NB4 (cell line): ENCODE results near the gene CAMKK1.

ENCODE experiments used
- DNase-seq: peaks from one replicate; pipeline ENCODE4 v3.0.0; 2010; ENCODE audit warnings: low read depth
- H3K4me3 ChIP-seq: one replicate; pipeline ENCODE4 v1.5.1; 2011; ENCODE audit warnings: mild to moderate bottlenecking, low read depth, low read length, moderate library complexity
- CTCF ChIP-seq: IDR thresholded peaks from one replicate; pipeline ENCODE4 v1.5.1; 2012; ENCODE audit warnings: low read depth, low read length
- MAX ChIP-seq: IDR thresholded peaks from 2 replicates; pipeline ENCODE4 v1.6.1; 2011; ENCODE audit warnings: low read depth, low read length
- MYC ChIP-seq: IDR thresholded peaks from 2 replicates; pipeline ENCODE4 v1.6.1; 2011; ENCODE audit warnings: low read depth, low read length
- POLR2A ChIP-seq: IDR thresholded peaks from 2 replicates; pipeline ENCODE4 v1.6.1; 2011; ENCODE audit warnings: mild to moderate bottlenecking; ENCODE audit not compliant: insufficient read length; ENCODE audit errors: extremely low read depth

CAMKK1 gene

DNA sequence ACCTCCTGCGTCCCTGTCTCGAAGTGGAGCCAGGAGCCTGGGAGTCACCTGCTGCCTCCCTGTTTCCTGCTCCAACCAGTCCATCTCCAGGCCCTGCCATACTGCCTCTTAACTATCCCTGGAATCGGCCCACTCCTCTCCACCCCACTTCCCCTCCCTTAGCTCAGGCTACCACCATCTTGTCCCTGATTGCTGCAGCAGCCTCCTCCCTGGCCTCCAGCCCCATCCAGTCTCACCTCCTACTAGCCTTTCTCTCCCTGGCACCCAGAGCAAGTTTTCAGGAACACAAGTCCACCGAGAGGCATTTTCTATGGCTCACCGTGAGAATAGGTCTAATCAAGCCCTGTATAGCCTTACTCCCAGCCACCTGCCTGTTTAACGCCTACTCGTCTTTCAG lies 865 bp upstream of the CAMKK1 start:
- no peak overlapping the region for H3K4me3 ChIP-seq
- DNase-seq = no peak
- TF ChIP-seq CTCF (no peak), POLR2A (no peak), MYC (no peak), MAX (no peak)

GRCh38 chr17:3892095-3892998 lies 506 bp downstream of the CAMKK1 start:
- peak; percentile 73 for DNase-seq
- peak overlapping the region; percentile 36 for H3K4me3 ChIP-seq
- TF ChIP-seq POLR2A (no peak), MYC (peak; percentile 74), MAX (peak; percentile 91), CTCF (no peak)

- H3K4me3 ChIP-seq = peak overlapping the region; percentile 25
- DNase-seq = no peak
- TF ChIP-seq CTCF = no peak
- no peak for TF ChIP-seq MAX
- no peak for TF ChIP-seq MYC
- TF ChIP-seq POLR2A = no peak
These were observed 1.2 kb downstream of the CAMKK1 start for GRCh38 chr17:3891626-3892094.

- no peak for DNase-seq
- no peak overlapping the region for H3K4me3 ChIP-seq
- no peak for TF ChIP-seq CTCF
- TF ChIP-seq POLR2A = no peak
- no peak for TF ChIP-seq MYC
- no peak for TF ChIP-seq MAX
These were observed 2.0 kb downstream of the CAMKK1 start for GRCh38 chr17:3890878-3891219.

DNA sequence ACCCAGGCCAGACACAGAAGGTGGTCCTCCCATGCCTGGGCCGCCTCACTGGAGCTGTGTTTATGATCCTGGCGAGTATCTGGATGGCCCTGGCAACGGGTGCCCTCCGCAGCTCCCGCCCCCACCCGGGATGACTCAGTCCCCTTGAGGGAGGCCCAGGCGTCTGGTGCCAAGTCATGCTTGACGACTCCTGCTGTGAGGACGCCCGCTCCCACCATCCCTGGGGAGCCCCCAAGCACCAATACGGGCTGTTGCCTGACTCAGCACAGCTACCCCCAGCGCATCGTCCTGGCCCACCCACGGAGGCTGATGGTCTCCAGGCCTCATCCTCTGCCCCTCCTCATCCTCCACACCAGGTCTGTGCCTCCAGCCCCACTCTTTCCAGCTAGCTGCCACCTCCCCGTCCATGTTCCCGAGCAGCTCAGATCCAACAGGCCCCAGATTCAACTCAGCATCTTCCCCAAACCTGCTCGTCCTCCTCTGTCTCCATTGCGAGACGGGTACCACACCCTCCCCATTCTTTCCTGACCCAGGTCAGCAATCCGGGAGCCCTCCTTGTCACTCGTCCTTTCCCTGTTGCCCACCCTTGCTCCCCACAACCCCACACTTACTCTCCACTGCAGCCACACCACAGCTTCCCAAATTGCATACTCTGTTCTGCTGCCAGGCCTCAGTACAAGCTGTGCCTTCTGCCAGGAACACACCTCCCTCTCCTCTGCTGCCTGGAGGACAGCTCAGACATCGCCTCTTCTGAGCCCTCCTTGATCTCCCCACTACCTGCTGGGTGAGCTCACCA lies 2.6 kb downstream of the CAMKK1 start:
- H3K4me3 ChIP-seq = no peak overlapping the region
- DNase-seq = peak; percentile 94
- TF ChIP-seq MAX (peak; percentile 13; the same call in 1 of the 2 replicates), POLR2A (no peak)
